HG03064 (cell line): ENCODE measurements around the gene SETDB2.

Experiments used
- ATAC-seq: cut with Tn5 transposase; IDR thresholded peaks from one replicate; pipeline ENCODE4 v1.9.1; 2021; ENCODE audit warnings: low read depth; ENCODE audit not compliant: unreplicated experiment

SETDB2 gene

GRCh38 chr13:49527123-49527522 is 83.0 kb downstream of the SETDB2 start:
- no peak for ATAC-seq

GRCh38 chr13:49528161-49528560 is 84.1 kb downstream of the SETDB2 start:
- ATAC-seq, result no peak

DNA sequence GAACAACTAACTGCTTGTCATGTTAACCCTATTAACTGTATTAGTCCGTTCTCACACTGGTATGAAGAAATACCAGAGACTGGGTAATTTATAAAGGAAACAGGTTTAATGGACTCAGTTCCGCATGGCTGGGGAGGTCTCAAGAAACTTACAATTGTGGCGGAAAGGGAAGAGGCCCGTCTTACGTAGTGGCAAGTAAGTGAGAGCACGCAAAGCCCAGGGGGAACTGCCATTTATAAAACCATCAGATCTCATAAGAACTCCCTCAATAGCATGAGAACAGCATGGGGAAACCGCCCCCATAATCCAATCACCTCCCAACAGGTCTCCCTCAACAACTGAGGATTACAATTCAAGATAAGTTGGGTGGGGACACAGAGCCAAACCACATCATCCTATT is 86.4 kb downstream of the SETDB2 start:
- ATAC-seq, result no peak

GRCh38 chr13:49532593-49532992 is 88.5 kb downstream of the SETDB2 start:
- no peak for ATAC-seq

DNA sequence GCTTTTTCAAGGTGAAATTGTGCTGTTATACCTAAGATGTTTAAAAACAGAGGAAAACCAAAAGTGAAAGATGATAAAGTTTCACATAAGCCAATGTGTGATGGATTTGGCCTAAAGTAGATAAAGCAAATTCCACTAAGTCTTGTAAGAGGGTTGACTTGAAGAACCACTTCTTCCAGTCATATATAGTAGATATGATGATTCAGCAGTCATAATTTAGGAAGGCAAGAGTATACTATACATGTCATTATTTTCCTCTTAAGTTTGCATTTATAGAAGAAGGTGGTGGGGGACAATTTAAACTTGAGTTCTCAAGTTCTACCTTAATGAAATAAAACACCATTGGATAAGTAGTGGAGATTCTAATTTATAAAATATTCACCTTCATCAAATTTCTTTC is 88.9 kb downstream of the SETDB2 start:
- no peak for ATAC-seq

DNA sequence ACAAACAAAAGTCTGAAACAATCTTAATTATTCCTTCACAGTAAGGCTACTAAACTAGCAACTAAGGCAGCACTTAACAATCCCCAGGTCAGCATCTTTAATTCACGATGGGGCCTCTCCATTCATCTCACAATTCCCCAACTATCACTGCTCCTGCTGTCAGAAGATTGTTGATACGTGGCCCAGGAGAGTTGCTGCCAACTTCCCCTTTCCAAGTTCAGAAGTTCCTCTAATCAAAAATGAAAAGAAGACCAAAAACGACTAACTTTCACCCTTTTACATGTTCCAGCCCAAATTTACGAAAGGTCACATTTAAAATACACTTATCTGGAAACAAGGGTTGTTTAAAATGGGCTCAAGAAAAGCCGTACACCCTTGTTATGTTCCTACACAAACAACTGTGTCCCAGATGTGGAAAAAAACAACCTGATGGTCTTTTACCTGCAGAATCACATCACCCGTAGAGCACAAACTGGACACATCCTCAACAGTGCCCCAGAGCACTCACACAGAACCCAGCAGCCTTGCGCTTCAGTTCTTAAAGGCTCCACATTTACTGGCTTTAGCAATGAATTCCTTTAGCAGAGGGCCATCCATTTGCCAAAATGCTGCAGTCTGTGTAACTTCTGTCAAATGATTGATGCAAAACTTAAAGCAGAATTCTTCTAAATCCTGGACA is 89.7 kb downstream of the SETDB2 start:
- no peak for ATAC-seq

DNA sequence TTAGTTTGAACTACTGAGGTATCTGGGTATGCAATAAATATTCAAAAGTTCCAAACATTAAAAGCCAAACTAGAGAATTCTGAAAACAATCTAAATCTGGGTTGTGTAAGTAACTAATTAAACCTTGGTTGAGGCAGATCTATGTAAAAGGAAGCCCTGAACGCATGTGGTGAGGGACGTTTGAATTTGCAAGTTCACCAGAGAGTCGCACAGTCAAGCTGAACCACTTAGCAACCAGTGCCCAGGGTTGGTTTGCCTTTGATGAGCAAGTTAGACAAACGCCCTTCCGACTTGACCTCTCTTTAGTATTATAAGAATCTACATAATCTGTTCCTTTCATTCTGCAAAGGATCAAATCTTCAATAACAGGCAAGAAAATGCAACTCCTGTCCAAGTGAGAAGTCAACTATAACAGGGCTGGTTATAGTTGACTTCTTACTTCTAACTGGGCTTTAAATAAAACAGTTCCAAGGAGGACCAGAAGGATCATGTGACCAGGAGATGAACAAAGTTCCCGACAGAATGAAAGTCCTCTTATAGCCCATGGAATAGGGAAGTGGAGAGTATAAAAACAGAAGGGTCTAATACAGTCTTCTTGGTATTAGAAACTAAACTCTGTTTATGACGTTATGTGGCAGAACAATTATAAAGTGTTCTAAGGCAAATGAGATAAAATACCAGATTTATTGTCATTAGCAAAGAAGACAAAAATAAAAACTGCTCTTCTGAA is 92.2 kb downstream of the SETDB2 start:
- ATAC-seq, result no peak

- no peak for ATAC-seq
Measured at GRCh38 chr13:49538404-49538803, 94.3 kb downstream of the SETDB2 start.

DNA sequence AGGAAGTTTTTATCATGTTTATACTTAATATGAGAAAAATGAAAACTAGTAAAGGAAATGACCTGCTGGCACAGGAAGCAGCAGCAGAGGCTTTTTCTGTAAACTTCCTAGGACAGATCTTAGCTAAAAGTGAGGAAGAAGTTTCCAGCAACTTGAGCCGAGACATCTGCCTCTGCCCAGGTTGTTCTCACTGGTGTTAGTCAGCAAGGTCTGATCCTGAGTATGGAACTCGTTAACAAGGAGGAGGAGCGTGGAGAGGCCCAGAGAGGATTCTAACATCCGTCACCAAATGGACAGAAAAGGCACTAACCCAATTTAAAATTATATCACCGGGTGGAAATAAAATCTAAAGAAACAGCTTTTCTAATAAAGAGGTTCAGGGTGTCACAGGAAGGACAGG is 95.2 kb downstream of the SETDB2 start:
- ATAC-seq, result no peak

DNA sequence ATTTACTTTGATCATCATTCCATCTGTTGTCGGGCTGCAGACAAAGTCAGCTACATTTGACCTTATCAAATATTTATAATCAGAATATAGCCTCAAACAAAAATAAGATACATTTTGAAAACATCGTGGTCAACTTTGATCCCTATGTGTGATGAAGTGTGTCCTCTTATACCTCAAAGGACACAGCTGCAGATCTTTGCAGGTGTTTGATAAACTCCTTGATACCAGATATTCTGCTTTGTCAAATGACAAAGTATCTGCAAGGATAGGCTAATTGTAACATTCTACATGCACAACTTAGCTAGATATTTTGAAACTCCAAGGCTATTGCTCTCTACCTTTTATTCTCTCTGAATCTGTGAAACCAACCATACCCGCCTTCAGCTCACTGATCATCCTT is 95.7 kb downstream of the SETDB2 start:
- no peak for ATAC-seq

GRCh38 chr13:49540552-49540951 is 96.5 kb downstream of the SETDB2 start:
- no peak for ATAC-seq

GRCh38 chr13:49543656-49544055 is 99.6 kb downstream of the SETDB2 start:
- no peak for ATAC-seq
